Calu3 (cell line): ENCODE results near the gene LCN1. TPM values are rescaled to one million over a fixed set of nuclear protein-coding genes. Genes with fewer than 3 reads are reported as not detected.
"Not testable (repeated sequence)": the region's sequence is repeated elsewhere in the genome, so short reads cannot be mapped to it uniquely, and the experiment has no call there.

Experiments
- BruUV-seq: library from RNA; stranded (reverse); fragments of 400-500 nt; replicated peaks from 2 replicates; lab custom pipeline; 2021; lab: Mats Ljungman, UMichigan
- CTCF ChIA-PET: fragments of 300-600 bp; sonication (Branson Sonifier 250); formaldehyde crosslinking; loops from one replicate; lab custom pipeline; 2022; ENCODE audit warnings: antibody characterized with exemption; lab: Charles Lee
- DNase-seq: peaks from one replicate; pipeline ENCODE4 v3.0.0; 2022
- H3K27ac Mint-ChIP-seq: one replicate; pipeline ENCODE4 v1.8.0; 2022; ENCODE audit warnings: mixed read lengths; ENCODE audit not compliant: unreplicated experiment
- H3K27me3 Mint-ChIP-seq: one replicate; pipeline ENCODE4 v1.8.0; 2022; ENCODE audit warnings: mixed read lengths; ENCODE audit not compliant: unreplicated experiment
- H3K36me3 Mint-ChIP-seq: one replicate; pipeline ENCODE4 v1.8.0; 2022; ENCODE audit warnings: mild to moderate bottlenecking, moderate library complexity, mixed read lengths; ENCODE audit not compliant: insufficient read depth, unreplicated experiment
- H3K4me1 Mint-ChIP-seq: one replicate; pipeline ENCODE4 v1.8.0; 2022; ENCODE audit warnings: mild to moderate bottlenecking, low read depth, mixed read lengths; ENCODE audit not compliant: unreplicated experiment
- H3K4me3 Mint-ChIP-seq: one replicate; pipeline ENCODE4 v1.8.0; 2022; ENCODE audit warnings: mild to moderate bottlenecking, low read depth, moderate library complexity, mixed read lengths; ENCODE audit not compliant: unreplicated experiment
- H3K9me3 Mint-ChIP-seq: one replicate; pipeline ENCODE4 v1.8.0; 2022; ENCODE audit warnings: low read depth, mixed read lengths; ENCODE audit not compliant: unreplicated experiment
- CTCF ChIP-seq: fragments of 200-600 bp; IDR thresholded peaks from one replicate; pipeline ENCODE4 v1.8.0; 2022; ENCODE audit warnings: antibody characterized with exemption; ENCODE audit not compliant: unreplicated experiment
- intact Hi-C: fragments of 100-400 bp; cut with micrococcal nuclease; formaldehyde crosslinking; loops from one replicate; pipeline ENCODE4 v1.10.0; 2022; ENCODE audit not compliant: unreplicated experiment
- total RNA-seq: library from RNA; stranded (reverse); gene quantifications from 2 replicates; pipeline ENCODE4 v1.2.3, GENCODE V29; 2022

The LCN1 gene
- total RNA-seq, 1 experiment from 2014 or later, result not detected

- Mint-ChIP-seq H3K4me1 (peaks cover 20% of the 10 kb centered on the region), H3K27me3 (no peaks in the 10 kb centered on the region), H3K36me3 (no peaks in the 10 kb centered on the region), H3K4me3 (no peak overlapping the region), H3K9me3 (no peaks in the 10 kb centered on the region), H3K27ac (no peak overlapping the region)
- DNase-seq, result no peak
- CTCF ChIA-PET, result no interaction called here
- no TSS peak for BruUV-seq
- no peak for TF ChIP-seq CTCF
- intact Hi-C loops, result no loop called here
These were observed 9.0 kb upstream of the LCN1 start for GRCh38 chr9:135512241-135512603.

GRCh38 chr9:135512904-135513303 is 8.3 kb upstream of the LCN1 start:
- Mint-ChIP-seq H3K4me3 (no peak overlapping the region), H3K4me1 (peaks cover 20% of the 10 kb centered on the region), H3K27ac (no peak overlapping the region), H3K36me3 (no peaks in the 10 kb centered on the region), H3K9me3 (no peaks in the 10 kb centered on the region), H3K27me3 (peaks cover 5% of the 10 kb centered on the region)
- no TSS peak for BruUV-seq
- no peak for DNase-seq
- no peak for TF ChIP-seq CTCF
- intact Hi-C loops, result no loop called here
- CTCF ChIA-PET, result no interaction called here

- intact Hi-C loops, result no loop called here
- H3K27ac Mint-ChIP-seq, result no peak overlapping the region
- H3K4me3 Mint-ChIP-seq, result no peak overlapping the region
- no peaks in the 10 kb centered on the region for H3K36me3 Mint-ChIP-seq
- peaks cover 20% of the 10 kb centered on the region for H3K4me1 Mint-ChIP-seq
- H3K27me3 Mint-ChIP-seq, result peaks cover 10% of the 10 kb centered on the region
- no peak for TF ChIP-seq CTCF
- H3K9me3 Mint-ChIP-seq, result no peaks in the 10 kb centered on the region
- DNase-seq, result no peak
- CTCF ChIA-PET, result no interaction called here
- BruUV-seq, result no TSS peak
These were observed 7.8 kb upstream of the LCN1 start for GRCh38 chr9:135513351-135513846.

DNA sequence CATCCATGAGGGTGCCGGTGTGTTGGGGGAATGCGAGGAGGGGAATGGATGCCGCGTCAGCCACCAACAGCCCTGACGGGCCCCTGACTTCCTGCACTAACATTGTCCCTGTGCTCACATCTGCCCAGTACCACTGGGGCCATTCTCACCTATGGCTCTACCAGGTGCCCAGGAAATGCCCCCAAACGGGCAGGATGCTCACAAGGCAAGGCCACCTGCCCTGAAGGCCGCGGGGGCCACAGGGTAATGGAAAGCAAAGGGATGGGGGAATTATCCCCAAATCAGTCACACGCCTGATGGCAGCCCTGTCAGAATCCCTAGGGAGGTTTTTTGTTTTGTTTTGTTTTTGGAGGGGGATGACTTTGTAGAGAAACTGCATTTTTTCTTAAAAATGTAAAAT is 7.3 kb upstream of the LCN1 start:
- Mint-ChIP-seq H3K4me1 (peaks cover 20% of the 10 kb centered on the region), H3K27me3 (peaks cover 15% of the 10 kb centered on the region)
- BruUV-seq, intact Hi-C loops, H3K9me3 Mint-ChIP-seq, H3K36me3 Mint-ChIP-seq, H3K27ac Mint-ChIP-seq, H3K4me3 Mint-ChIP-seq, DNase-seq, CTCF ChIA-PET: not testable (repeated sequence)

- CTCF ChIA-PET, result no interaction called here
These were observed 6.7 kb upstream of the LCN1 start for GRCh38 chr9:135514342-135515082.

More at GRCh38 chr9:135514342-135515082, 6.7 kb upstream of the LCN1 start:
- no peak for TF ChIP-seq CTCF
- Mint-ChIP-seq H3K4me3 (no peak overlapping the region), H3K9me3 (no peaks in the 10 kb centered on the region), H3K36me3 (no peaks in the 10 kb centered on the region), H3K27me3 (peaks cover 21% of the 10 kb centered on the region), H3K27ac (no peak overlapping the region), H3K4me1 (peaks cover 20% of the 10 kb centered on the region)
- no peak for DNase-seq
- intact Hi-C loops, result no loop called here
- no TSS peak for BruUV-seq
